HG03354 (cell line): Measurements from ENCODE around the gene IGFALS.

ENCODE experiments used
- ATAC-seq: cut with Tn5 transposase; IDR thresholded peaks from one replicate; pipeline ENCODE4 v1.9.1; 2021; ENCODE audit warnings: mild to moderate bottlenecking; ENCODE audit not compliant: unreplicated experiment, poor library complexity, severe bottlenecking

Gene IGFALS

GRCh38 chr16:1779234-1779701 lies 14.2 kb downstream of the IGFALS start:
- no peak for ATAC-seq

GRCh38 chr16:1778200-1779179 lies 15.0 kb downstream of the IGFALS start:
- ATAC-seq = no peak

GRCh38 chr16:1777375-1778199 lies 15.9 kb downstream of the IGFALS start:
- no peak for ATAC-seq

- no peak for ATAC-seq
These were observed 16.5 kb downstream of the IGFALS start for GRCh38 chr16:1776991-1777374.

GRCh38 chr16:1776672-1776955 lies 16.9 kb downstream of the IGFALS start:
- ATAC-seq = no peak

GRCh38 chr16:1775846-1776671 lies 17.4 kb downstream of the IGFALS start:
- ATAC-seq = no peak

GRCh38 chr16:1775006-1775845 lies 18.3 kb downstream of the IGFALS start:
- no peak for ATAC-seq

DNA sequence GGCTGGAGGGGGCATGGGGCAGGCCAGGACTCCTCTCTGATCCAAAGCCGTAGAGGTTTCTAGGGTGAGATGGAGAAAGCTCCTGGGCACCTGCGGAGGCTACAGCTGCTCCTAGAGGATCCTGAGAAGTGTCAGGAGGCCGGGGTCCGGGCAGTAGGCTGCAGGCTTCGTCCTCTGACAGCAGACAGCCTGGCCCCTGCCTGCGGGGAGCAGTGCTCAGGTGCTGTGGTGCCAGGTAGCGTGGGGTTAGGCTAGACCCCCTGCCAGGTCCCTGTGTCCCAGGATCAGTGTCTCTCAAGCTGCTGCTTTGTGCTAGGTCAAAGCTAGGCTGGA lies 19.1 kb downstream of the IGFALS start:
- ATAC-seq = no peak

DNA sequence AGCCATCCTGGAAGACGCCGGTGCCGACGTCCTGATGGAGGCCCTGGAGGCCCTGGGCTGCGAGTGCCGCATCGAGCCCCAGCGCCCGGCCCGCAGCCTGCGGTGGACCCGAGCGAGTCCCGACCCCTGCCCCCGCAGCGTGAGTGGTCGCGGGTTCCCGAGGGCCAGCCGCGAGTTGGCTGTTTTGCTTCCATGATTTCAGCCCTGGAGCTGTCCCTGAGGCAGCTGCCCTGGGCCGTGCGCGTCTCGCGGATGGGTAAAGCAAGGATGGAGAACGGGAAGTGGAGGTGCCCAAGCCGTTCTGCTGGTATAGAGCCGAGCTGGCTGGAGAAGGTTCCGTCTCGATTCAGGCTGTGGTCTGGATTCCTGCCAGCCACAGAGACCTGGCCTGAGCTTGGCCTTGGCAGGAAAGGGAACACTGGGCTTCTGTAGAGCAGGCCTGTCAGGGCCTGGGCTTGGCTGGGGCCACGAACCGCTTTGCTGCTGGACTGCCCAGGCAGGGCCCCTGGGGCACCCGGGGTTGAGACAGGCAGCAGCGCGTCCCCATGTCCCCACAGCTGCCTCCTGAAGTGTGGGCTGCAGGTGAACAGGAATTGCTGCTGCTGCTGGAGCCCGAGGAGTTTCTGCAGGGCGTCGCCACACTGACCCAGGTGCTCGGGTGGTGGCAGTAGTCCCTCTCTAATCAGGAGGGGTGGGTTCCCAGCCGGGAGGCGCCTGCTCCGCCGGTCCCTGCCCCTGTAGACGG lies 19.6 kb downstream of the IGFALS start:
- ATAC-seq = no peak

GRCh38 chr16:1772908-1773702 lies 20.4 kb downstream of the IGFALS start, which contains the start of gene MRPS34:
MRPS34 (minus strand) TSS chr16:1773134; CDS start chr16:1773119, 15 bp downstream.
- peak; percentile 58 for ATAC-seq

- peak; percentile 6 for ATAC-seq
These were observed 21.1 kb downstream of the IGFALS start, which contains the start of gene EME2 for GRCh38 chr16:1772362-1772907. EME2 (plus strand) TSS chr16:1772810; CDS start chr16:1773228, 418 bp downstream.

DNA sequence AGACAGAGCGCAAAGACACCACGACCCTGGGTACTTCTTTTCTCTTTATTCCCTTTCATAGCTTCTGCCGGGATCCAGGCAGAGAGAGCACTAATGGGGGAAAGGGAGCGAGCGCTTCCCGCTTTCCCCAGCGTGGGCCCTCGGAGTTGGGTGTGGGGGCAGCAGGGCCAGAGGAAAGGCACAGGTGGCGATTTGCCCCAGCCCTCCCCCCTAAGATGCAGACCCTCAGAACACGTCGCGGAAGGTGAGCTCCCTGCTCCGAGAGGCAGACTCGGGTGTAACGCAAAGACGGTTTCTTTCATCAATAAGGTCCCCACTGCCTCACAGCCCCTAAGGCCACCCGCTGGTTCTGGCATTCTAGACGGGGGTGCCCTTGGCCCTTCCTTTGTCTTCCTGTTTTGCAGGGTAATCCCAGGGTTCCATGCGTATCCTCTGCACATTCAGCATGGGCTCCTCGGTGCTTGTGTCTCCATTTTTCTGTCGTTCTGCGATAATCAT lies 21.6 kb downstream of the IGFALS start:
- ATAC-seq = no peak

GRCh38 chr16:1771188-1771863 lies 22.2 kb downstream of the IGFALS start, which contains the start of gene NME3:
NME3 (minus strand) TSS chr16:1771543; CDS start chr16:1771534, 9 bp downstream.
- ATAC-seq = no peak

DNA sequence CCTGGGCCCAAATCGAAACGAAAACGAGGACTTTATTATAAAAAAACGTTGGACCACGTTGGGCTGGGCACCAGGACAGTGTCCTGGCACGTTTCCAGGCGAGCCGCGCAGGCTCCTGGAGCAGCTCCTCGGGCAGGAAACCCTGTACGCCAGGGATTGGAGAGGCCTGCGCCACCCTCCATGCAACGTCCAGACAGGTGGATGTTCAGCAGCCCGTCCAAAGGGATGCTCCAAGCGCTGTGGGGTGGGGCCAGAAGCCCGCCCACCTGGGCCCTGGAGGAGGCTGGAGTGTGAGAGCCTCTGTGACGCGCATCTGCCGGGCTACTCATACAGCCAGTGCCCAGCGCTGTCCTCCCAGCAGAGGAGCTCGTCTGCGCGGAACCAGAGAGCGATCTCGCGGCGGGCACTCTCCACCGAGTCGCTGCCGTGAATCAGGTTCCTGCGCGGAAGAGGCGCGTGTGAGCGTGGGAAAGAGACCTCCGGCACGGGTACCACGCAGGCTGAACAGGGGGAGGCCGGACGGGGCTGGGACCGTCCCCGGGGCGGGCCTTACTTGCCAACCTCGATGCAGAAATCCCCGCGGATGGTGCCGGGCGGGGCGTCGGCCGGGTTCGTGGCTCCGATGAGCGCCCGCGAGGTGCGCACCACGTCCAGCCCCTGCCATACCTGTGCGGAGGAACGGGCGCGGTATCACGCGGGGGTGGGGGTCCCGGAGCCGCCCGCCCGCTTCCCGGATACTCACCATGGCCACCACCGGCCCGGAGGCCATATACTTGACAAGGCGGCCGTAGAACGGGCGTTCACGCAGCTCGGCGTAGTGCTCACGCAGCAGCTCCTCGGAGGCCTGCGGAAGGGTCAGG lies 22.9 kb downstream of the IGFALS start:
- ATAC-seq = no peak
